DND-41 (cell line): ENCODE measurements around the gene LRP8.

Experiments used
- EZH2 ChIP-seq: IDR thresholded peaks from 3 replicates; pipeline ENCODE4 v1.6.1; 2012; ENCODE audit warnings: borderline replicate concordance, low read depth, mild to moderate bottlenecking, moderate library complexity, low read length, inconsistent platforms; ENCODE audit not compliant: severe bottlenecking
- TF ChIP-seq, protein P1 (sequence below): IDR thresholded peaks from 2 replicates; pipeline ENCODE4 v1.5.1; 2012; ENCODE audit warnings: borderline replicate concordance, low read length, moderate library complexity, mild to moderate bottlenecking; ENCODE audit not compliant: poor library complexity, severe bottlenecking; ENCODE audit errors: extremely low read depth

GRCh38 chr1:53369761-53370160 is 41.9 kb upstream of the LRP8 start:
- TF ChIP-seq, protein P1, sequence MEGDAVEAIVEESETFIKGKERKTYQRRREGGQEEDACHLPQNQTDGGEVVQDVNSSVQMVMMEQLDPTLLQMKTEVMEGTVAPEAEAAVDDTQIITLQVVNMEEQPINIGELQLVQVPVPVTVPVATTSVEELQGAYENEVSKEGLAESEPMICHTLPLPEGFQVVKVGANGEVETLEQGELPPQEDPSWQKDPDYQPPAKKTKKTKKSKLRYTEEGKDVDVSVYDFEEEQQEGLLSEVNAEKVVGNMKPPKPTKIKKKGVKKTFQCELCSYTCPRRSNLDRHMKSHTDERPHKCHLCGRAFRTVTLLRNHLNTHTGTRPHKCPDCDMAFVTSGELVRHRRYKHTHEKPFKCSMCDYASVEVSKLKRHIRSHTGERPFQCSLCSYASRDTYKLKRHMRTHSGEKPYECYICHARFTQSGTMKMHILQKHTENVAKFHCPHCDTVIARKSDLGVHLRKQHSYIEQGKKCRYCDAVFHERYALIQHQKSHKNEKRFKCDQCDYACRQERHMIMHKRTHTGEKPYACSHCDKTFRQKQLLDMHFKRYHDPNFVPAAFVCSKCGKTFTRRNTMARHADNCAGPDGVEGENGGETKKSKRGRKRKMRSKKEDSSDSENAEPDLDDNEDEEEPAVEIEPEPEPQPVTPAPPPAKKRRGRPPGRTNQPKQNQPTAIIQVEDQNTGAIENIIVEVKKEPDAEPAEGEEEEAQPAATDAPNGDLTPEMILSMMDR = no peak
- TF ChIP-seq EZH2 = no peak
